NCI-H2107 treated with DMSO at 0.1 percent for 48 hours (cell line): ENCODE data around the gene F2.

Experiments
- DNase-seq: peaks from one replicate; lab custom pipeline; 2025; ENCODE audit not compliant: unreplicated experiment; lab: John Stamatoyannopoulos, UW

The F2 gene

GRCh38 chr11:46738887-46739286 lies 19.9 kb downstream of the F2 start:
- DNase-seq: no peak

- no peak for DNase-seq
Observed at GRCh38 chr11:46741600-46742484, 22.8 kb downstream of the F2 start.

- DNase-seq: no peak
Observed at GRCh38 chr11:46743043-46743442, 24.0 kb downstream of the F2 start.

GRCh38 chr11:46743693-46744339 lies 24.8 kb downstream of the F2 start:
- no peak for DNase-seq

GRCh38 chr11:46745328-46745727 lies 26.3 kb downstream of the F2 start:
- no peak for DNase-seq

GRCh38 chr11:46745995-46746394 lies 27.0 kb downstream of the F2 start:
- no peak for DNase-seq

- DNase-seq: no peak
Observed at GRCh38 chr11:46747150-46747549, 28.1 kb downstream of the F2 start.

- DNase-seq: no peak
Observed at GRCh38 chr11:46755962-46756361, 36.9 kb downstream of the F2 start.

GRCh38 chr11:46759196-46759595 lies 40.2 kb downstream of the F2 start:
- no peak for DNase-seq

- no peak for DNase-seq
Observed at GRCh38 chr11:46760429-46761128, 41.6 kb downstream of the F2 start.

- no peak for DNase-seq
Observed at GRCh38 chr11:46761807-46762206, 42.8 kb downstream of the F2 start.

GRCh38 chr11:46762248-46762647 lies 43.2 kb downstream of the F2 start:
- DNase-seq: no peak

- DNase-seq: no peak
Observed at GRCh38 chr11:46766656-46767055, 47.6 kb downstream of the F2 start.

- DNase-seq: no peak
Observed at GRCh38 chr11:46769636-46770221, 50.7 kb downstream of the F2 start.

GRCh38 chr11:46776878-46777277 lies 57.9 kb downstream of the F2 start:
- DNase-seq: no peak

GRCh38 chr11:46778416-46778815 lies 59.4 kb downstream of the F2 start:
- DNase-seq: no peak
